HepG2 (cell line): ENCODE results near the gene ZNF540. TPM values are rescaled to one million over a fixed set of nuclear protein-coding genes. Genes with fewer than 3 reads are reported as not detected.

Experiments used
- CHD2 ChIP-seq: IDR thresholded peaks from 2 replicates; pipeline ENCODE4 v1.6.1; 2011; ENCODE audit warnings: low read depth, low read length, improper control_type of control experiment
- GATAD2A ChIP-seq: IDR thresholded peaks from 2 replicates; pipeline ENCODE4 v1.6.1; 2016
- JARID2 ChIP-seq: sonication (generic); formaldehyde crosslinking; IDR thresholded peaks from 2 replicates; pipeline ENCODE4 v1.8.1; 2023; ENCODE audit warnings: missing genetic modification reagents, inconsistent platforms; ENCODE audit not compliant: insufficient replicate concordance
- KLF16 ChIP-seq, 2 experiments: sonication (generic) in 1 of 2; formaldehyde crosslinking in 1 of 2; IDR thresholded peaks; 2 replicates each; pipeline versions ENCODE4 v1.6.1 to v1.8.0; 2016 to 2023; ENCODE audit warnings: missing genetic modification reagents in 2 of 2, missing compliant biosample characterization in 1 of 2
- MAZ ChIP-seq, 2 experiments: sonication (generic) in 1 of 2; formaldehyde crosslinking in 1 of 2; IDR thresholded peaks; 2 replicates each; pipeline versions ENCODE4 v1.5.0 to v1.6.1; 2012 to 2020; ENCODE audit warnings: low read depth in 2 of 2, mild to moderate bottlenecking in 2 of 2, borderline replicate concordance in 1 of 2, improper control_type of control experiment in 1 of 2, low read length in 1 of 2, missing genetic modification reagents in 1 of 2, moderate library complexity in 1 of 2
- NFYB ChIP-seq: sonication (generic); formaldehyde crosslinking; IDR thresholded peaks from 2 replicates; pipeline ENCODE4 v1.4.0; 2020; ENCODE audit warnings: missing genetic modification reagents
- NR3C1 ChIP-seq: sonication (generic); formaldehyde crosslinking; IDR thresholded peaks from 2 replicates; pipeline ENCODE4 v1.4.0; 2020; ENCODE audit warnings: missing genetic modification reagents
- PCBP1 ChIP-seq: fragments of 200-400 bp; formaldehyde crosslinking; IDR thresholded peaks from 2 replicates; pipeline ENCODE4 v1.6.1; 2017; ENCODE audit warnings: mild to moderate bottlenecking, low read depth, low read length, borderline replicate concordance
- RFX5 ChIP-seq: IDR thresholded peaks from 2 replicates; pipeline ENCODE4 v1.6.1; 2011; ENCODE audit warnings: low read depth, low read length, improper control_type of control experiment
- SRF ChIP-seq: IDR thresholded peaks from 2 replicates; pipeline ENCODE4 v1.6.1; 2011; ENCODE audit warnings: mild to moderate bottlenecking, low read depth, low read length, moderate library complexity
- SRSF4 ChIP-seq: fragments of 200-400 bp; formaldehyde crosslinking; IDR thresholded peaks from one replicate; pipeline ENCODE4 v1.6.1; 2018; ENCODE audit warnings: mild to moderate bottlenecking, low read depth, low read length, moderate library complexity; ENCODE audit not compliant: poor library complexity, severe bottlenecking
- ZC3H4 ChIP-seq: sonication (generic); formaldehyde crosslinking; IDR thresholded peaks from 2 replicates; pipeline ENCODE4 v1.4.0; 2020; ENCODE audit warnings: missing genetic modification reagents, borderline replicate concordance
- ZNF205 ChIP-seq: IDR thresholded peaks from 2 replicates; pipeline ENCODE4 v1.6.1; 2018; ENCODE audit warnings: missing biosample characterization, missing genetic modification reagents
- ZNF264 ChIP-seq: sonication (generic); formaldehyde crosslinking; IDR thresholded peaks from 2 replicates; pipeline ENCODE4 v1.4.0; 2020; ENCODE audit warnings: missing genetic modification reagents
- ZNF543 ChIP-seq: sonication (generic); formaldehyde crosslinking; IDR thresholded peaks from 2 replicates; pipeline ENCODE4 v1.4.0; 2020; ENCODE audit warnings: mild to moderate bottlenecking, missing genetic modification reagents
- ZNF563 ChIP-seq: sonication (generic); formaldehyde crosslinking; IDR thresholded peaks from 2 replicates; pipeline ENCODE4 v1.8.0; 2022; ENCODE audit warnings: mild to moderate bottlenecking, moderate library complexity, missing genetic modification reagents
- ZNF564 ChIP-seq: sonication (generic); formaldehyde crosslinking; IDR thresholded peaks from 2 replicates; pipeline ENCODE4 v1.8.1; 2023; ENCODE audit warnings: mild to moderate bottlenecking, missing genetic modification reagents
- ZNF773 ChIP-seq: sonication (generic); formaldehyde crosslinking; IDR thresholded peaks from 2 replicates; pipeline ENCODE4 v1.4.0; 2020; ENCODE audit warnings: missing genetic modification reagents, borderline replicate concordance
- ZNF83 ChIP-seq: sonication (generic); formaldehyde crosslinking; IDR thresholded peaks from 2 replicates; pipeline ENCODE4 v1.4.0; 2020; ENCODE audit warnings: missing genetic modification reagents, mild to moderate bottlenecking, borderline replicate concordance
- polyA plus RNA-seq, 8 experiments: library from polyadenylated mRNA; depleted of rRNA in 3 of 8; stranded (reverse) in 7 of 8; unstranded in 1 of 8; fragments of >200 nt; fragmentation: Illumina TruSeq in 4 of 8; extraction: Trizol in 4 of 8; gene quantifications; 2 replicates each; pipeline versions ENCODE4 v1.2.1 to v1.2.3, GENCODE V29; 2011 to 2016; ENCODE audit warnings: low read depth in 4 of 8, missing spikeins in 1 of 8, mixed read lengths in 1 of 8; ENCODE audit not compliant: insufficient read depth in 1 of 8
- total RNA-seq, 5 experiments: library from RNA; depleted of rRNA; stranded (reverse); fragments of >200 nt; fragmentation: Illumina TruSeq; extraction: Trizol; gene quantifications; 2 replicates each; pipeline ENCODE4 v1.2.3, GENCODE V29; 2016; ENCODE audit warnings: low read depth in 1 of 5
- TF ChIP-seq, protein P1 (sequence below): sonication (generic); formaldehyde crosslinking; IDR thresholded peaks from 2 replicates; pipeline ENCODE4 v1.5.0; 2020; ENCODE audit warnings: missing genetic modification reagents, mild to moderate bottlenecking, borderline replicate concordance
- TF ChIP-seq, protein P2 (sequence below): sonication (generic); formaldehyde crosslinking; IDR thresholded peaks from 2 replicates; pipeline ENCODE4 v1.5.0; 2020; ENCODE audit warnings: missing genetic modification reagents
- TF ChIP-seq, protein P3 (sequence below): IDR thresholded peaks from 2 replicates; pipeline ENCODE4 v1.6.1; 2016; ENCODE audit warnings: control low read depth
- TF ChIP-seq, protein P4 (sequence below): sonication (generic); formaldehyde crosslinking; IDR thresholded peaks from 2 replicates; pipeline ENCODE4 v1.5.1; 2020; ENCODE audit warnings: missing genetic modification reagents, mild to moderate bottlenecking, borderline replicate concordance
- TF ChIP-seq, protein P5 (sequence below): sonication (generic); formaldehyde crosslinking; IDR thresholded peaks from 2 replicates; pipeline ENCODE4 v1.4.0; 2020; ENCODE audit warnings: mild to moderate bottlenecking, low read depth, missing genetic modification reagents
- TF ChIP-seq, protein P6 (sequence below): conservative IDR thresholded peaks from 2 replicates; pipeline ENCODE4 v1.6.1; 2018; ENCODE audit warnings: missing genetic modification reagents

The ZNF540 gene
- total and polyA plus RNA-seq, 2 of the 13 experiments (the other 11 are each of a cell fraction or from before 2014, with no cell fraction given): 0.21 to 0.40 TPM

DNA sequence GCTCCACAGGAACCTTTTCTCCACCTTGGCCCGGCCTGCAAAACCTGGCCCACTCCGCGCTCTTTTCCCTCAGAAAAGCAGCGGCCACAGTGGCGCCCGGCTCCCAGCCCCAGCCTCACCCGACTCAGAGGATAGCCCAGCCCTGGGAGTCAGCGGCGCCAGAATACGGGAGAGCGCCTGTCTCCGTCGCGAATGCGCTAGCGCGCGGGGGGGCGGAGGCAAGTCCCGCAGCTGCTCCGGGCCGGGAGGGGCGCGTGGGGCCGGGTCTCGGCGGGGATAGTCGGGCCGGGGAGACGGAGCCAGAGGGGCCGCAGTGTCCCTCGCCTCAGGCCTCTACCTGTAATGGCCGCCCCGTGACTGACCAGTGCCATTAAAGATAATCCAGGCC is 60.6 kb downstream of the ZNF540 start, which contains the start of gene ZFP30 (continued):
- TF ChIP-seq ZNF83 (CRISPR knock-in tag): no peak
- TF ChIP-seq JARID2 (CRISPR knock-in tag): no peak
- TF ChIP-seq, protein P1, sequence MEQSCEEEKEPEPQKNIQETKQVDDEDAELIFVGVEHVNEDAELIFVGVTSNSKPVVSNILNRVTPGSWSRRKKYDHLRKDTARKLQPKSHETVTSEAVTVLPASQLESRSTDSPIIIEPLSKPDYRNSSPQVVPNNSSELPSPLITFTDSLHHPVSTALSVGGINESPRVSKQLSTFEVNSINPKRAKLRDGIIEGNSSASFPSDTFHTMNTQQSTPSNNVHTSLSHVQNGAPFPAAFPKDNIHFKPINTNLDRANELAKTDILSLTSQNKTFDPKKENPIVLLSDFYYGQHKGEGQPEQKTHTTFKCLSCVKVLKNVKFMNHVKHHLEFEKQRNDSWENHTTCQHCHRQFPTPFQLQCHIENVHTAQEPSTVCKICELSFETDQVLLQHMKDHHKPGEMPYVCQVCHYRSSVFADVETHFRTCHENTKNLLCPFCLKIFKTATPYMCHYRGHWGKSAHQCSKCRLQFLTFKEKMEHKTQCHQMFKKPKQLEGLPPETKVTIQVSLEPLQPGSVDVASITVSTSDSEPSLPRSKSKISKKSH (CRISPR knock-in tag): no peak
- TF ChIP-seq, protein P2, sequence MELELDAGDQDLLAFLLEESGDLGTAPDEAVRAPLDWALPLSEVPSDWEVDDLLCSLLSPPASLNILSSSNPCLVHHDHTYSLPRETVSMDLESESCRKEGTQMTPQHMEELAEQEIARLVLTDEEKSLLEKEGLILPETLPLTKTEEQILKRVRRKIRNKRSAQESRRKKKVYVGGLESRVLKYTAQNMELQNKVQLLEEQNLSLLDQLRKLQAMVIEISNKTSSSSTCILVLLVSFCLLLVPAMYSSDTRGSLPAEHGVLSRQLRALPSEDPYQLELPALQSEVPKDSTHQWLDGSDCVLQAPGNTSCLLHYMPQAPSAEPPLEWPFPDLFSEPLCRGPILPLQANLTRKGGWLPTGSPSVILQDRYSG: no peak
- peak in 1 of 2 experiments; percentile 42; a peak in 1 of 4 replicates for TF ChIP-seq KLF16 (CRISPR knock-in tag; IDR thresholded peaks at IDR 0.05)
- TF ChIP-seq, protein P3, sequence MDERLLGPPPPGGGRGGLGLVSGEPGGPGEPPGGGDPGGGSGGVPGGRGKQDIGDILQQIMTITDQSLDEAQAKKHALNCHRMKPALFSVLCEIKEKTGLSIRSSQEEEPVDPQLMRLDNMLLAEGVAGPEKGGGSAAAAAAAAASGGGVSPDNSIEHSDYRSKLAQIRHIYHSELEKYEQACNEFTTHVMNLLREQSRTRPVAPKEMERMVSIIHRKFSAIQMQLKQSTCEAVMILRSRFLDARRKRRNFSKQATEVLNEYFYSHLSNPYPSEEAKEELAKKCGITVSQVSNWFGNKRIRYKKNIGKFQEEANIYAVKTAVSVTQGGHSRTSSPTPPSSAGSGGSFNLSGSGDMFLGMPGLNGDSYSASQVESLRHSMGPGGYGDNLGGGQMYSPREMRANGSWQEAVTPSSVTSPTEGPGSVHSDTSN (CRISPR knock-in tag): no peak
- no peak for TF ChIP-seq ZC3H4 (CRISPR knock-in tag)
- TF ChIP-seq, protein P4, sequence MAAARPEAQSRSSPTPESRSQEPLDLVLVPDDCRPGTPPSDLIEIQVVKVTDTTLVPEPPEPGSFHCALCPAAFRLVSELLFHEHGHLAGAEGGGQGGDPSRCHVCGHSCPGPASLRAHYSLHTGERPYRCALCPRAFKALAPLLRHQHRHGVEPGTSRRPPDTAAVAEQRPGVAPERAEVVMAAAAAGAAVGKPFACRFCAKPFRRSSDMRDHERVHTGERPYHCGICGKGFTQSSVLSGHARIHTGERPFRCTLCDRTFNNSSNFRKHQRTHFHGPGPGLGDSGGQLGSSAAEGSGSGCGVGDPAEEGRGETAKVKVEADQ (CRISPR knock-in tag): no peak; the same call in 1 of the 2 replicates
- no peak for TF ChIP-seq RFX5
- TF ChIP-seq ZNF543: peak; percentile 11; the same call in 1 of the 2 replicates
- TF ChIP-seq, protein P5, sequence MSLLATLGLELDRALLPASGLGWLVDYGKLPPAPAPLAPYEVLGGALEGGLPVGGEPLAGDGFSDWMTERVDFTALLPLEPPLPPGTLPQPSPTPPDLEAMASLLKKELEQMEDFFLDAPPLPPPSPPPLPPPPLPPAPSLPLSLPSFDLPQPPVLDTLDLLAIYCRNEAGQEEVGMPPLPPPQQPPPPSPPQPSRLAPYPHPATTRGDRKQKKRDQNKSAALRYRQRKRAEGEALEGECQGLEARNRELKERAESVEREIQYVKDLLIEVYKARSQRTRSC: no peak
- TF ChIP-seq, protein P6, sequence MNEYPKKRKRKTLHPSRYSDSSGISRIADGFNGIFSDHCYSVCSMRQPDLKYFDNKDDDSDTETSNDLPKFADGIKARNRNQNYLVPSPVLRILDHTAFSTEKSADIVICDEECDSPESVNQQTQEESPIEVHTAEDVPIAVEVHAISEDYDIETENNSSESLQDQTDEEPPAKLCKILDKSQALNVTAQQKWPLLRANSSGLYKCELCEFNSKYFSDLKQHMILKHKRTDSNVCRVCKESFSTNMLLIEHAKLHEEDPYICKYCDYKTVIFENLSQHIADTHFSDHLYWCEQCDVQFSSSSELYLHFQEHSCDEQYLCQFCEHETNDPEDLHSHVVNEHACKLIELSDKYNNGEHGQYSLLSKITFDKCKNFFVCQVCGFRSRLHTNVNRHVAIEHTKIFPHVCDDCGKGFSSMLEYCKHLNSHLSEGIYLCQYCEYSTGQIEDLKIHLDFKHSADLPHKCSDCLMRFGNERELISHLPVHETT (CRISPR knock-in tag): no peak; the same call in 1 of the 2 replicates
- TF ChIP-seq ZNF563: peak; percentile 11; the same call in 1 of the 2 replicates
- TF ChIP-seq NFYB (CRISPR knock-in tag): no peak
- no peak for TF ChIP-seq CHD2
- TF ChIP-seq ZNF773 (CRISPR knock-in tag): no peak
- no peak for TF ChIP-seq MAZ (IDR thresholded peaks at IDR 0.05; ENCODE audit: borderline replicate concordance, low read depth, low read length)
- TF ChIP-seq MAZ (CRISPR knock-in tag; IDR thresholded peaks at IDR 0.05; ENCODE audit: low read depth): 0 out of 2 replicates have a peak, but pooled peaks have one; percentile 13
- no peak for TF ChIP-seq PCBP1
- TF ChIP-seq SRF: no peak
- TF ChIP-seq ZNF264 (CRISPR knock-in tag): no peak
- 0 out of 2 replicates have a peak, but pooled peaks have one; percentile 73 for TF ChIP-seq ZNF564 (CRISPR knock-in tag)
- TF ChIP-seq NR3C1 (CRISPR knock-in tag): no peak
- TF ChIP-seq ZNF205 (CRISPR knock-in tag): no peak
- 0 out of 2 replicates have a peak, but pooled peaks have one; percentile 25 for TF ChIP-seq GATAD2A
- TF ChIP-seq SRSF4: no peak
